ENCODE measurements around the gene SCN11A. TPM values are rescaled to one million over a fixed set of nuclear protein-coding genes. Genes with fewer than 3 reads are reported as not detected.

The SCN11A gene
- total RNA-seq, 2 experiments from 2014 or later = 0.13 to 0.25 TPM

GRCh38 chr3:39053696-39054095 lies 2.0 kb upstream of the SCN11A start:
- TF ChIP-seq CTCF (conservative IDR thresholded peaks at IDR 0.05; ENCODE audit: low read length) (no peak), EZH2phosphoT487 (IDR thresholded peaks at IDR 0.05; ENCODE audit: borderline replicate concordance, low read depth, low read length) (no peak)
- no peak for DNase-seq (ENCODE audit: low spot score)
- no peaks in the 10 kb centered on the region for H3K9me3 ChIP-seq (ENCODE audit: low read length)
- TSS peak; percentile 44 for BruUV-seq (replicated peaks)
- no peaks in the 10 kb centered on the region for H3K9me2 ChIP-seq (ENCODE audit: insufficient read depth, low read length)
- H3K4me2 ChIP-seq (ENCODE audit: low read length) = peak overlapping the region; percentile 77; the same call in 1 of the 2 replicates
- H3K4me3 ChIP-seq (ENCODE audit: low read depth, low read length, poor library complexity, severe bottlenecking) = no peak overlapping the region
- H3K36me3 ChIP-seq (ENCODE audit: insufficient read depth, low read length) = peaks cover 3% of the 10 kb centered on the region; the same call in 1 of the 2 replicates
- peaks cover 21% of the 10 kb centered on the region for H3K4me1 ChIP-seq (ENCODE audit: insufficient read depth, low read length, poor library complexity, severe bottlenecking)
- peaks cover 20% of the 10 kb centered on the region; the same call in 1 of the 2 replicates for H3K79me2 ChIP-seq (ENCODE audit: insufficient read depth, low read depth, low read length)
- H2AFZ ChIP-seq (ENCODE audit: low read length) = no peak overlapping the region
- ChIA-PET CTCF (ENCODE audit: unreplicated experiment) (no interaction called here), POLR2A (no interaction called here)
- no peak overlapping the region for H3K27ac ChIP-seq (ENCODE audit: low read depth, low read length, poor library complexity, severe bottlenecking)
- no peaks in the 10 kb centered on the region for H4K20me1 ChIP-seq (ENCODE audit: insufficient read depth, low read length)
- intact Hi-C loops (cut with micrococcal nuclease; ENCODE audit: unreplicated experiment) = loop anchor here (10.0 kb wide), 1 partner anchor 331 kb away; the partner anchor contains the start of gene SLC25A38

GRCh38 chr3:39052583-39052982 lies 839 bp upstream of the SCN11A start:
- peaks cover 21% of the 10 kb centered on the region for H3K4me1 ChIP-seq (ENCODE audit: insufficient read depth, low read length, poor library complexity, severe bottlenecking)
- peak overlapping the region; percentile 58 for H3K27ac ChIP-seq (ENCODE audit: low read depth, low read length, poor library complexity, severe bottlenecking)
- H2AFZ ChIP-seq (ENCODE audit: low read length) = peak overlapping the region; percentile 91; the same call in 1 of the 2 replicates
- ChIA-PET CTCF (ENCODE audit: unreplicated experiment) (no interaction called here), POLR2A (no interaction called here)
- H3K36me3 ChIP-seq (ENCODE audit: insufficient read depth, low read length) = no peaks in the 10 kb centered on the region; the same call in 1 of the 2 replicates
- H3K9me2 ChIP-seq (ENCODE audit: insufficient read depth, low read length) = no peaks in the 10 kb centered on the region
- peak overlapping the region; percentile 77 for H3K4me2 ChIP-seq (ENCODE audit: low read length)
- peaks cover 20% of the 10 kb centered on the region; the same call in 1 of the 2 replicates for H3K79me2 ChIP-seq (ENCODE audit: insufficient read depth, low read depth, low read length)
- intact Hi-C loops (cut with micrococcal nuclease; ENCODE audit: unreplicated experiment) = loop anchor here (10.0 kb wide), 1 partner anchor 332 kb away; the partner anchor contains the start of gene SLC25A38
- H3K4me3 ChIP-seq (ENCODE audit: low read depth, low read length, poor library complexity, severe bottlenecking) = peak overlapping the region; percentile 87
- no peak for DNase-seq (ENCODE audit: low spot score)
- TF ChIP-seq EZH2phosphoT487 (IDR thresholded peaks at IDR 0.05; ENCODE audit: borderline replicate concordance, low read depth, low read length) (no peak), CTCF (conservative IDR thresholded peaks at IDR 0.05; ENCODE audit: low read length) (no peak)
- no TSS peak for BruUV-seq (replicated peaks)
- H4K20me1 ChIP-seq (ENCODE audit: insufficient read depth, low read length) = no peaks in the 10 kb centered on the region
- H3K9me3 ChIP-seq (ENCODE audit: low read length) = no peaks in the 10 kb centered on the region

DNA sequence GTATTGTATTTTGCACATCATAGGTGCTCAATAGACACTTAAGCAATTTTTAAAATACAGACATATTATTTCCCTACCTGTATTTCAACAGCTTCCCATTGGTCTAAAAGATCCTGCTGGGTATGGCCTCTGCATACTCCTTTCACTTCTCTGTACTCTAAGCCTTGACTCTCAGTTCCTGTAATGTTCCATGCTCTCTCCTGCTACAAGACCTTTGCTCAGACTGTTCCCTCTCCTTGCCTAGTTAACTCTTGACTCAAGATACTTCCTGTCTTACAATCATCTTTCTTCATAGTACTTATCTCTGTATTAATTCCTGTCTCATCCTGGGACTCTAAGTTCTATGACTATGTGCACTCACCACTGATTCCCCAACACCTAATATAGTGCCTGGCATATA lies 1.7 kb downstream of the SCN11A start:
- POLR2A ChIA-PET = no interaction called here
- no TSS peak for BruUV-seq (replicated peaks)

More for the DNA sequence above, 1.7 kb downstream of the SCN11A start:
- H2AFZ ChIP-seq (ENCODE audit: low read length) = peak overlapping the region; percentile 9; the same call in 1 of the 2 replicates
- TF ChIP-seq CTCF (conservative IDR thresholded peaks at IDR 0.05; ENCODE audit: low read length) (no peak), EZH2phosphoT487 (IDR thresholded peaks at IDR 0.05; ENCODE audit: borderline replicate concordance, low read depth, low read length) (no peak)
- H4K20me1 ChIP-seq (ENCODE audit: insufficient read depth, low read length) = no peaks in the 10 kb centered on the region
- intact Hi-C loops (cut with micrococcal nuclease; ENCODE audit: unreplicated experiment) = loop anchor here (10.0 kb wide), 1 partner anchor 335 kb away; the partner anchor contains the start of gene SLC25A38
- no peak overlapping the region for H3K27ac ChIP-seq (ENCODE audit: low read depth, low read length, poor library complexity, severe bottlenecking)
- H3K9me3 ChIP-seq (ENCODE audit: low read length) = no peaks in the 10 kb centered on the region
- no peak overlapping the region for H3K4me2 ChIP-seq (ENCODE audit: low read length)
- no peaks in the 10 kb centered on the region for H3K36me3 ChIP-seq (ENCODE audit: insufficient read depth, low read length)
- H3K4me1 ChIP-seq (ENCODE audit: insufficient read depth, low read length, poor library complexity, severe bottlenecking) = peaks cover 21% of the 10 kb centered on the region
- no peaks in the 10 kb centered on the region for H3K9me2 ChIP-seq (ENCODE audit: insufficient read depth, low read length)
- DNase-seq (ENCODE audit: low spot score) = peak; percentile 17
- H3K4me3 ChIP-seq (ENCODE audit: low read depth, low read length, poor library complexity, severe bottlenecking) = no peak overlapping the region
- CTCF ChIA-PET (ENCODE audit: unreplicated experiment) = no interaction called here
- peaks cover 20% of the 10 kb centered on the region; the same call in 1 of the 2 replicates for H3K79me2 ChIP-seq (ENCODE audit: insufficient read depth, low read depth, low read length)
